Retinal pigment epithelial cell (primary cell): ENCODE measurements around the gene PKDREJ.

Experiments
- DNase-seq: peaks from one replicate; pipeline ENCODE4 v3.0.0-alpha.2; 2010; ENCODE audit warnings: low read depth
- H3K4me3 ChIP-seq: 2 replicates; pipeline ENCODE4 v1.5.1; 2011; ENCODE audit warnings: mild to moderate bottlenecking, low read length, control low read depth, moderate library complexity
- TF ChIP-seq, protein P1 (sequence below): conservative IDR thresholded peaks from 2 replicates; pipeline ENCODE4 v1.5.1; 2011; ENCODE audit warnings: low read depth, low read length, control low read depth, inconsistent platforms

The PKDREJ gene

GRCh38 chr22:46256358-46256958 is 6.7 kb downstream of the PKDREJ start:
- TF ChIP-seq, protein P1, sequence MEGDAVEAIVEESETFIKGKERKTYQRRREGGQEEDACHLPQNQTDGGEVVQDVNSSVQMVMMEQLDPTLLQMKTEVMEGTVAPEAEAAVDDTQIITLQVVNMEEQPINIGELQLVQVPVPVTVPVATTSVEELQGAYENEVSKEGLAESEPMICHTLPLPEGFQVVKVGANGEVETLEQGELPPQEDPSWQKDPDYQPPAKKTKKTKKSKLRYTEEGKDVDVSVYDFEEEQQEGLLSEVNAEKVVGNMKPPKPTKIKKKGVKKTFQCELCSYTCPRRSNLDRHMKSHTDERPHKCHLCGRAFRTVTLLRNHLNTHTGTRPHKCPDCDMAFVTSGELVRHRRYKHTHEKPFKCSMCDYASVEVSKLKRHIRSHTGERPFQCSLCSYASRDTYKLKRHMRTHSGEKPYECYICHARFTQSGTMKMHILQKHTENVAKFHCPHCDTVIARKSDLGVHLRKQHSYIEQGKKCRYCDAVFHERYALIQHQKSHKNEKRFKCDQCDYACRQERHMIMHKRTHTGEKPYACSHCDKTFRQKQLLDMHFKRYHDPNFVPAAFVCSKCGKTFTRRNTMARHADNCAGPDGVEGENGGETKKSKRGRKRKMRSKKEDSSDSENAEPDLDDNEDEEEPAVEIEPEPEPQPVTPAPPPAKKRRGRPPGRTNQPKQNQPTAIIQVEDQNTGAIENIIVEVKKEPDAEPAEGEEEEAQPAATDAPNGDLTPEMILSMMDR, result no peak
- H3K4me3 ChIP-seq, result no peak overlapping the region
- DNase-seq, result peak; percentile 20

GRCh38 chr22:46251816-46252380 is 11.2 kb downstream of the PKDREJ start:
- no peak for DNase-seq
- no peak overlapping the region for H3K4me3 ChIP-seq
- TF ChIP-seq, protein P1, result no peak

GRCh38 chr22:46251266-46251665 is 11.9 kb downstream of the PKDREJ start:
- TF ChIP-seq, protein P1, result no peak
- no peak for DNase-seq
- H3K4me3 ChIP-seq, result peak overlapping the region; percentile 77

GRCh38 chr22:46250783-46251125 is 12.4 kb downstream of the PKDREJ start:
- DNase-seq, result no peak
- peak overlapping the region; percentile 77 for H3K4me3 ChIP-seq
- TF ChIP-seq, protein P1, result no peak

- peak within 1 kb of the TSS; percentile 77 for H3K4me3 ChIP-seq
- TF ChIP-seq, protein P1, result no peak
- DNase-seq, result peak; percentile 23
Measured at GRCh38 chr22:46250035-46250782, 12.9 kb downstream of the PKDREJ start, which contains the start of gene CDPF1. Gene CDPF1, minus strand, starts transcription at chr22:46250293. Its CDS starts 2,009 bp downstream, at chr22:46248284.

DNA sequence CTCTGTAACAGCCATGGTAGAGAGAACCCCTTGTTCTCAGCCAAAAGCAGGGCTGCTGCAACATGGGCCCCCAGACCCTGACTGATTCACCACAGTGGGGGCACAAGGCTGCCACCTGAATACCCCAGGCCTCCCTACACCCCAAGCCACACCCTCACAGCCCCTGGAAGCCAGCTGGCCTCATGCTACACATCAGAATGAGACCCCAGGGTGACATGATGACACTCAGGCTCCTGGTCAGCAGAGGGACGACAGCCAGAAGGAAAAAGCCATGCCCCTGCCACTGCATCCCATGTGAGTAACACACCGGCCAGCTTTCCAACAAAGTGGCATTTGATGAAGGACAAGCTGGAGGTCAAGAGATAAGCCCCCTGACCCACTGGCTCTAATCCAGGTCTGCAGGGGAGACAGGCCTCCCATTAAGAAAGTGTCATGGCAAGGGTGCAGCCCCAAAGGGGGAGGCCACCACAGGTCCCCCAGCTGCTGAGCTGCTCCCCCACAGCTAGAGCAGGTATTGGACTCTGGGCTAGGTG is 15.6 kb downstream of the PKDREJ start:
- TF ChIP-seq, protein P1, result no peak
- no peak for DNase-seq
- no peak overlapping the region for H3K4me3 ChIP-seq
